Measurements from ENCODE around the gene CNTN1.

- no peak for TF ChIP-seq CTCF (IDR thresholded peaks at IDR 0.05; ENCODE audit: borderline replicate concordance, extremely low read depth, low read length, poor library complexity, severe bottlenecking)
- no peak for TF ChIP-seq EZH2 (IDR thresholded peaks at IDR 0.05; ENCODE audit: borderline replicate concordance, low read depth, low read length, severe bottlenecking)
Observed at GRCh38 chr12:40980427-40980961, 288.3 kb downstream of the CNTN1 start.

All from DND-41 (cell line).